Activated CD4-positive, alpha-beta T cell treated with anti-CD3 and anti-CD28 coated beads for 48 hours (primary cell): Measurements from ENCODE around the gene ARID3A.
A peak's percentile ranks its signal among the peaks of the same experiment; 100 is the strongest.

Experiments
- DNase-seq: peaks from one replicate; pipeline ENCODE4 v3.0.0-alpha.2; 2020

The ARID3A gene

GRCh38 chr19:964761-965694 is 39.2 kb downstream of the ARID3A start:
- DNase-seq: no peak

- DNase-seq: no peak
Observed at GRCh38 chr19:966485-967088, 40.8 kb downstream of the ARID3A start.

- DNase-seq: no peak
Observed at GRCh38 chr19:970695-971094, 44.9 kb downstream of the ARID3A start.

GRCh38 chr19:971795-972194 is 46.0 kb downstream of the ARID3A start:
- no peak for DNase-seq

GRCh38 chr19:972281-972680 is 46.4 kb downstream of the ARID3A start:
- no peak for DNase-seq

- DNase-seq: no peak
Observed at GRCh38 chr19:973726-974563, 48.1 kb downstream of the ARID3A start.

GRCh38 chr19:974564-975257 is 48.9 kb downstream of the ARID3A start:
- no peak for DNase-seq

- DNase-seq: no peak
Observed at GRCh38 chr19:976476-976875, 50.6 kb downstream of the ARID3A start.

GRCh38 chr19:977058-977464 is 51.2 kb downstream of the ARID3A start:
- DNase-seq: no peak

- DNase-seq: no peak
Observed at GRCh38 chr19:979318-979741, 53.5 kb downstream of the ARID3A start.

- DNase-seq: no peak
Observed at GRCh38 chr19:980133-980998, 54.5 kb downstream of the ARID3A start.

GRCh38 chr19:982567-983170 is 56.8 kb downstream of the ARID3A start:
- peak; percentile 81 for DNase-seq

- peak; percentile 95 for DNase-seq
Observed at GRCh38 chr19:984165-984967, 58.5 kb downstream of the ARID3A start, which contains the start of gene WDR18. Gene WDR18 (plus strand): TSS chr19:984345. CDS start chr19:984354, 9 bp downstream.

- DNase-seq: no peak
Observed at GRCh38 chr19:986083-986482, 60.2 kb downstream of the ARID3A start.

- DNase-seq: no peak
Observed at GRCh38 chr19:988081-988480, 62.2 kb downstream of the ARID3A start.

- DNase-seq: no peak
Observed at GRCh38 chr19:988510-988909, 62.7 kb downstream of the ARID3A start.

GRCh38 chr19:989381-990081 is 63.7 kb downstream of the ARID3A start:
- DNase-seq: no peak

- DNase-seq: no peak
Observed at GRCh38 chr19:990119-990571, 64.3 kb downstream of the ARID3A start.

GRCh38 chr19:990746-991145 is 64.9 kb downstream of the ARID3A start:
- DNase-seq: no peak
